GM18909 (cell line): ENCODE results near the gene ASCL2.

Experiments
- ATAC-seq: cut with Tn5 transposase; IDR thresholded peaks from one replicate; pipeline ENCODE4 v1.9.1; 2021; ENCODE audit warnings: mild to moderate bottlenecking; ENCODE audit not compliant: unreplicated experiment, poor library complexity

The ASCL2 gene

DNA sequence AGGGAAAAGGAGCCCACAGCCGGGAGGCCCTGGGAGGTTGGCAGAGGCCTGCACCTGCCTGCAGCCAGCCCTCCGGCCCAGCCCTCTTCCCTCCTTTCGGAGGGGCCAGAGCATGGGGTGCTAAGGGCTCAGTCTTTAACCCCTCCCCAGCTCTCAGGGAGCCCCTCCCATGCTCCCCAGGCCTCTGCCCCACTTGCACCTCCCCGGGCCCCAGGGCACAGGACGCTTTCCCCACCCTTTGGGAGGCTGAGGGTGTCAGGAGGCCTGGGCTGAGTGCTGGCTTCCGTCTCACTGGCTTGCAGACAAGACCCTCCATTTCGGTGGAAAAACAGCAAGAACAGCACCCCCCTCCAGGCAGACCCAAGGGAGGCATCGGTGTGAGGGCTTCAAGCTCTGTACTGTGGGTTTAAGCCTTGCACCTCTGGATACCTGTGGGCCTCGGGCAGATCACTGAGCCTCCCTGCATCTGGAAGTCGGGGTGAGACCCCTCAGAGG is 7.3 kb downstream of the ASCL2 start:
- ATAC-seq = no peak

GRCh38 chr11:2262301-2263070 is 7.9 kb downstream of the ASCL2 start:
- ATAC-seq = no peak

DNA sequence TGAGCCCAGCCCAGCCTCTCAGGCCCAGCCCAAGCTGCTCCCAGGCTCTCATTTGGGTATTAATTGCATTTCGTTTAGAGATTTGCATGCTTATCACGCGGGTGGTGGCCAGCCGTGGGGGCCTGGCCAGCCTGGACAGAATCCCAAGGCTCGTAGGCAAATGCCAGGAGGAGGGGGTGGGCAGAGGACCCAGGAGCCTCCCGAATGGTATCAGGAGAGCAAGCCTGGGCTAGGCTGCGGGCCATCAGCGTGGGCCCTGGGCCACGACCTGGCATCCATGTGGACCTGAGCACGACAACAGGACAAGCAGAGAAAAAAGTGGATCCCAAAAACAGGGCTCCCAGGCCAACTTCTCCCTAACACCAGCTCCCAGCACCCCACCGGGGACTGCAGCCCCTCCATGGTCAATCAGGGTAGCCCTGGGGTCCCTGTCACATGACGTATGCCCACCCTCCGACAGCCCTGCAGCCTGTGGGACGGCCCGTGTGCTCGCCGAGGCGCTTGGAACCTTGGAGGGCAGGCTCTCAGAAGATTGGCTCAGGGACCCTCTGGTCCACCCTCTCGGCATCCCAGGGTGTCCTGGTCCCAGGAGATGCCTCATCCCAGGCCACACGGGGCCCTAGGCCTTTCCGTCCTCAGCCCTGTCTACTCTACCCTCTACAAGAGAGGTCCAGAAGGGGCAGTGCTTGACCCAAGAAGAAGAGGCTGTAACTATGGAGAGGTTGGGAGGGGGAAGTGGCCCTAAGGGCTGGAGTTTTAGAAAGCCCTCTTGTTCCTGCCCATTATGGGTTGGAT is 8.8 kb downstream of the ASCL2 start:
- ATAC-seq = no peak

DNA sequence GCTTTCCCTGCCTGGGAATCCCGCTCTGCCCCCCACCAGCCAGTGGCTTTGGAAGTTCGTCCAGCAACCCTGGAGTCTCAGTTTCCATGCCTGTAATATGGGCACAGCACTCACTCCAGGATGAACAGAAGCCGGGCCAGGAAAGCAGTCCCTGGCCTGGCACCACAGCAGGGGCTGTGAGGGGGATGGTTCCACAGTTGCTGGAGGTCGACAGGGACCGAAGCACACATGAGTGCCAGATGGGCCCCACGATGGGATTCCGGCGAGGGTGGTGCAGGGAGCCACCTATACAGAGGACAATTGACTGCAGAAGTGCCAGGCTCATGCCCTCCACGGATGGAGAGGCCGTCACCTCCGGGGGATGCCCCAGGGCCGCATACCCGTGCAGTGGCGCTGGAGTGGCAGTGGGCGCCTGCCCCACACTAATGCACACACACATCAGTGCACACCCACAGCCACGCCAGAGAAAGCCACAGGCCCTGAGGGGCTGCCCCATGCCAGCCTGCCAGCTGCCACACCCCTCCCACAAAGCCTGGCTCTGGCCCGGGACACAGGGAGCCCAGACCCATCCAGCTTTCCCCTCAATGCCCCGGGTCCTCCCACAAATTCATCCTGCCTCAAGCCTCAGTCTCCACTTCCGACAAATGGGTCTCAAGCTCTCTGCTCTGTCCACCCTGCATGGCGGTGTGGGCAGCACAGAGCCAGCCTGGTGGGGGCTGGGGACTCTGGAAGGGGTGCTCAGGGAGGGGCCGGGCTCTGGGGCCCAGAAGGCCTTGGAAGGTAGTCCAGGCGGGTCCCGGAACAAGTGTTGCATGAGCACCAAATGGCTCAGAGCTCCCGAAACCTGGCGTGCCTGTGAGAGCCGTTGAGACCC is 9.7 kb downstream of the ASCL2 start:
- ATAC-seq = no peak

GRCh38 chr11:2259897-2260451 is 10.4 kb downstream of the ASCL2 start:
- ATAC-seq = no peak

DNA sequence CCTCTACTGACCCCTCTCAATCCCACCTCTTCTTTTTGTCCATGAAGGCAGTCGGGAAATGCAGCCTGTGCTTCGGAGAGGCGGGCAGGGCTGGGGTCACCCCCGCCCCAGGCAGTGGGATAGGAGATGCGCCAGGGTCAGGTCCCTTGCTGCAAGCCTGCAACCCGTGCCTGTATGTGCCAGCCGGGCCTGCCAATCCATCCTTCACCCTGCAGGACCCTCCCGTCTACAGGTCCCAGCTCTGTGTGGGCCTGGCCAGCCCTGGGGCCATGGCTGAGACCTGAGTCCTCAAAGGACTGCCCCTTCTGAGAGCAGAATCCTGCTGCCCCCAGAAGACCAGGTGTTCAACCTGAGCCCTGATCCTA is 10.9 kb downstream of the ASCL2 start:
- ATAC-seq = no peak

DNA sequence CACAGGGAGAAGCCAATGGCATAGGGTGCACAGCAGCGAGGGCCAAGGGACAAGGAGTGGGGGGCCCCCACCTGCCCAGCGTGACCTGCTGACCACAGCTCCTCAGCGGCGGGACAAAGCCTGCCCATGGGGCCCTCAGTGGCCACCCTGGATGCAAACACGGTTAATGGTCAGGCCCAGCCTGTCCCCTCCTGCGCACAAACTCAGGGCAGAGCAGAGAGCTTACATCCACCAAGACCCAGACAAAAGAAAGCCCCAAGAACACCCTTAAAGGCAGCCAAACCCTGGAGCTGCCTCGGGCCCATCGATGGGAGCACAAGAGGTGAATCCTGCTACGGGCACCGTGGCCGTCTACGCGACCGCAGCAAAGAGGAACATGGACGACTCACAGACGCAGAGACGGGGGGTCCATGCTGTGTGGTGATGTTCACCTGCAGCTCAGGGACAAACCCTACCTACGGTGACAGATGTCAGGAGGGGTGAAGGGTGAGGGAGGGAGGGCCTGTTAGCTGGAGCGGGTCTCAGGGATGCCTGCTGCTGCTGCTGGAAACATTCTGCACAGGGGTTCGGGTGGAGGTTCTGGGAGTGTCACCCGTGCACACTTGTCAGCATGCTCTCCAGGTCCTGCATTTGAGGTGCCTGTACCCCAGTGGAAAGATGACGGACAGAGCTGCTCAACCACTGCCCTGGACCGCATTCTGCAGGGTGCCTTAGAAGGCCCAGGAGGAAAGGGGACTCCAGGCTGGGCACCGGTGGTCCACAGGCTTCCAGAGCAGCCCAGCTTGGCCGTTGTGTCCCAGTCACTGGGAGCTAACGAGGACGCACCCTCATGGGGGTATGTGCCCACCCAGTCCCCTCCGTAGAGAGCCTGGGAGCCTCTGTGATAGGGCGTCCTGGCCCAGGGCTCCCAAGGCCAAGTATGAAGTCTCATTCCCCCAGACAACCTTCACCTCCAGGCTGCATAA is 11.6 kb downstream of the ASCL2 start:
- ATAC-seq = no peak

DNA sequence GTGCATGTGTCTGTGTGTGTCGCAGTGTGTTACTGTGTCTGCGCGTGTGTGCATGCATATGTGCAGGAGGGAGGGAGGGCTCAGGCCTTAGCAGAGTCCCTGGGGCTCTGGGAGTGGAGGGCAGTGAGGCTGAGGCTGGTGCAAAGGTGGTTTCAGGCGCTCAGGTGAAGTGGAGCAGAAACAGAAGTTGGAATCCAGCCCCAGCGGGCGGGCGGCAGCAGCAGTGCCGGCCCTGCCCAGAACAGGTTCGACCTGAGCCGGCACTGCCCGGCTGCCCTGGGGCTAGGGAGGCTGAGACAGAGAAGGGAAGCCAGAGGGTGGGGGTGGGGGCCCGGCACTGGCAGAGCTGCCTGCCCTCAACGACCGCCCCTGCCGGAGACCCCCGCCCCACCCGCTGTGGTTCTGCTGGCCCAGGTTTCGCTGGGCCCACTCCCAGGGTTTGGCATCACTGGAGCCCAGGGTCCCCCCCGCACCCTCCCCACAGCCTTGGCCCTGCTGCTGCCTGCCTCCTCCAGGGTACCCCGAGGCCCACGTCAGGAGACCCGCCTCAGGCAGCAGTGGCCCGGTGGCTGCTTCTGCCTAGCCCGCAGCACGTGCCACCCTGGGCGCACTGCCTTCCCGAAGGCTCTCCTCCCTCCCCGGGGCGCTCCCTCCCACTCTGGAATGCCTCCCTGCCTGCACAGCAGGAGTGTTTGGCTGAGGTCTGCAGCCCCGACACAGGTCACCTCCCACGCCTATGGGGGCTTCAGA is 13.3 kb downstream of the ASCL2 start:
- no peak for ATAC-seq

DNA sequence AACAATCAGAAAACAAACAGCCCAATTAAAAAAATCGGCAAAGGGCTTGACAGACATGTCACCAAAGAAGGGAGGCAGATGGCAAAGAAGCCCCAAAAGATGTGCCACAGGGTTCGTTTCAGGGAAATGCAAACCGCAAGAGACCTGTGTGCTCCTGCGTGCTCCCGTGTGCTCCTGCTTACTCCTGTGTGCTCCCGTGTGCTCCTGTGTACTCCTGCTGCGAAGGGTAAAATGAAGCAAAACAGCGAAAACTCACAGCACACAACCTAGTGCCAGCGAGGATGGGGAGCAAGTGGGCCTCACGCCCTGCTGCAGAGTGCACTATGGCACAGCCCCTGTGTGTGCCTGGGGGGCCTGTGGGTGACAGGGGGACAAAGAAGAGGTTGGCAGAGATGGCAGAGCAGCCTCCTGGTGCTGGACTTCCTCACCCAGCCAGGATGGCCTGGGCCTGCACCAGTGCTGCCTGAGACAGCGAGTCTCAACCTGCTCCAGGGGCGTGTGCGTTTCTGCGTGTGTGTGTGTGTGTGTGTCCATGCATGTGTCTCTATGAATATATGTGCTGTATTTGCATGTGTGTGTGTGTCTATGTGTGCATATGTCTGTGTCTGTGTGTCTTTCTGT is 14.0 kb downstream of the ASCL2 start:
- no peak for ATAC-seq

- ATAC-seq = no peak
Measured at GRCh38 chr11:2252018-2252417, 18.4 kb downstream of the ASCL2 start.

- ATAC-seq = no peak
Measured at GRCh38 chr11:2251138-2251537, 19.2 kb downstream of the ASCL2 start.

GRCh38 chr11:2250485-2250884 is 19.9 kb downstream of the ASCL2 start:
- no peak for ATAC-seq

DNA sequence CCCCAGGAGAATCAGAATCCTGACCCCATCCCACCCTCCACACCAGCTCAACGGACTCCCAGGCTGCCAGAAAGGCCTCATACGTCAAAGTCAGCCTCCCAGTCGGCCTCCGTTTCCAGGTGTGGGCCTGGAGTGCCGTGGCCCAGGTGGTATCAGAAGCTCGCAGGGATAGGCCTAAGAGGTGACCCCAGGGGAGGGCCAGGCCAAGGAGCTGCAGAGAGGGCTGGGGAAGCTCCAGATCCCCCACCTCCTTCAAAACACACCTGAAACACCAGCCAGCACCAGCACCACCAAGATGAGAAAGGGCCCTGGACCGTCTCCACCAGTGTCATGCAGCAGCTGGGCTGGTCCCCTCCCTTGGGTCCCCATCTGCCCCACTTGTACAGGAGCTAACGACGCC is 20.3 kb downstream of the ASCL2 start:
- no peak for ATAC-seq

GRCh38 chr11:2249189-2249916 is 21.0 kb downstream of the ASCL2 start:
- no peak for ATAC-seq

GRCh38 chr11:2248762-2249161 is 21.6 kb downstream of the ASCL2 start:
- ATAC-seq = no peak

DNA sequence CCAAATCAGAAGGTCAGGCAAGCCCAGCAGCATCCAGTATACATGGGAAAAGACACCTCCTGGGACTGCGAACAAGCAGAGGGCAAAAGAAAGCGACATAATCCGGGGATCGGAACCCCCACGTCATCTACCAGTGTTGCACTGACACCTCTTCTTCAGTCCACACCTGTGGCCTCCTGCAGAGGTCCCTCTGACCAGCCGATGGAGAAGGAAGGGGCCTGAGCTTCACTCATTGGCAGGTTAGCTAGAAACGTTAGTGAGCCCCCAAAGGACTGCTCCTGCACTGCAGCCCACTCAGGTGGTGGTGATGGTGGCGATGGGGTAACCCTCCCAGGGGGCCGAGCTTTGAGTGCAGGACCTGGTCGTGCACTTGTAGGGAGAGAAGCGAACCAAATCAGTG is 22.1 kb downstream of the ASCL2 start:
- no peak for ATAC-seq

GRCh38 chr11:2247496-2247895 is 22.9 kb downstream of the ASCL2 start:
- ATAC-seq = no peak

DNA sequence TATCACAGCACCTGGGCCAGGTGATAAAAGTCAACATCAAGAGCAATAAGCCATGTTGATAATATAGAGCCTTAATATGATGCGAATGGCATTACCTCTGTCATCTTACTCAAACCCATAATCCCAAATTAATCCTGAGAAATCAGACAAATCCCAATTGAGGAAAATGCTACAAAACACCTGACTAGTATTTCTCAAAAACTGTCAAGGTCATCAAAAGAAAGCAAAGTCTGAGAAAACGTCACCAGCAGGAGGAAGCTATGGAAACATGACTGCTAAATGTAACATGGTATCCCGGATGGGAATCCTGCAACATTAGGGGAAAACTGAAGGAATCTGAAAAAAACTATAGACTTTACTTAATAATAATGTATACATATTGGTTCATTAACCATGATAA is 29.6 kb downstream of the ASCL2 start:
- no peak for ATAC-seq
